GM19193 (cell line): ENCODE results near the gene MOB3B.

Experiments used
- POLR2A ChIP-seq: IDR thresholded peaks from 4 replicates; pipeline ENCODE4 v1.6.1; 2011; ENCODE audit not compliant: insufficient read depth, insufficient read length; ENCODE audit errors: extremely low read depth

The MOB3B gene

DNA sequence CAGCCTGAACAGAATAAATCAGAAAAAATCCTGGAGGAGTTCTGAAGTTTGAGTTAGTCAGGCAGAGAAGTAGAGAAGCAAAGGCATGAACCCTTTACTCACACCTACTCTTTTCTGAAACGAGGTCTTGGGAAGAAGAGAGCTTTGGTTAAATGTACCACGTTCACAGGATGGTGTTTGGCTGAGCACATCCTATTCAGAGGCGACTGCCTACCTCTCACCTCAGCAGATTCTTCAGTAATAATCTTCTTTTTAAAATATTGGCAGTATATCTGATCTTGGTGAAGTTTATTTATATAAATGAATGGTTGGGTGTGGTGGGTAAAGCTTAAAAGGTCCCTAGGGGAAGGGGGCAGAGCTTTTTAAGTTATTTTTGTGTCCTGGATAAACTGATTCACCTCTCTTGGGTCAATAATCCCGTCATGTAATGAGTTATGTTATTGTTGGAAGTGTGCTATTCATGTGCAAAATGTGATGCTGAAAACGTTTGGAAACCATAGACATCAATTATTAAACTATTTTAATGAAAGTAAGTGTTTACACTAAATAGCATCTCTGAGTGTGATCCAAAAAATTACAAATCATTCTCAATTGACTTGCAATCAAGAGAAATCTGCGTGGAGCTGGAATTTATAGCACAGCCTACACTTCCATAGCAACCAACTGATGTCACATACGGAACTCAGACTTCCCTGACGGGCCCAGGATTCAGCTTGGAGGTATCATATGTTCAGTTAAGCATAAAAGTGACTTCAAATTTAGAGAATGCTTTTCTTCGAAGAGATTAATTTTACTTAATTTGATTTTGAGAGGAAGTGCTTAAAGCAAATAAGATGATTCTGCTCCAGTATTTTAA is 138.3 kb downstream of the MOB3B start:
- TF ChIP-seq POLR2A: no peak

DNA sequence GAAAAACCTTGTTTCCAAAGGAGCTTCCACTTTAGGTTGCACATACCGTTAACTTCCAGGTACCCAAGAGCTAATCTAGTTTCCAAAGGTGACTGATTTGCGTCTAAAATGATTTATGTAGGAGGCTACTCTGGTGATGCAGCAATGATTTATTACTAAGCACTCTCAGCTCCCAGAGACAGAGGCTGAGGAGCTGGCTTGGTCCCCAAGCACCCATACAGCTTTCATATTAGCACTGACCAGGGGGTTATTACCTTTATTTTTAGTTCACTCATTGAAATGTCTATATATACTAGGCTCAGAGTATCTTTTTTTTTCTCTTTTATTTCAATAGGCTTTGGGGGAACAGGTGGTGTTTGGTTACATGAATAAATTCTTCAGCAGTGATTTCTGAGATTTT is 141.5 kb downstream of the MOB3B start:
- TF ChIP-seq POLR2A: no peak

- TF ChIP-seq POLR2A: no peak
Measured at GRCh38 chr9:27387722-27388121, 141.9 kb downstream of the MOB3B start.

DNA sequence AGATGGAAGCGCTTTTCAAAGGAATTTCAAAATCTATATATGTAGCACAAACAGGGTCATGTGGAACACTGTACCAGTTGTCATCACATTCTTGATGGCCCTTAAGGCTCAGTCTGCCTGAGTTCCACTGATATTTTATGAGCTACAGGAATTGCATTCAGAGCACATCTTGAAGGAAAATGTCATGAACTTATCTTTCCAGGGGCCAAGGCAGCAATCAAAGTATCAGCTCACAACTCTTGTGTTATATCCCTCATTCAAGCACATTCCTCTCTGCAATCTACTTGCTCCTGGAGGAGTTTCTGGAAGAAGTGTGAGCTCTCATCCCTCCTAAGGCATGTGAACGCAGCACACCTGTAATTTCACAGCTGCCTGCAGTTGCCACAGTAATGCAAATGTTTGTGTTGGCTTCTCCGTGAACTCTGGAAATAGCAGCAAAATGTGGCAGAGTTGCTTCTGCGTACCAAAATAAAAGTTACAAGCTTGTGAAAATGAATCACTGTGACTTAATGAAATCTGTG is 143.0 kb downstream of the MOB3B start:
- TF ChIP-seq POLR2A: no peak

DNA sequence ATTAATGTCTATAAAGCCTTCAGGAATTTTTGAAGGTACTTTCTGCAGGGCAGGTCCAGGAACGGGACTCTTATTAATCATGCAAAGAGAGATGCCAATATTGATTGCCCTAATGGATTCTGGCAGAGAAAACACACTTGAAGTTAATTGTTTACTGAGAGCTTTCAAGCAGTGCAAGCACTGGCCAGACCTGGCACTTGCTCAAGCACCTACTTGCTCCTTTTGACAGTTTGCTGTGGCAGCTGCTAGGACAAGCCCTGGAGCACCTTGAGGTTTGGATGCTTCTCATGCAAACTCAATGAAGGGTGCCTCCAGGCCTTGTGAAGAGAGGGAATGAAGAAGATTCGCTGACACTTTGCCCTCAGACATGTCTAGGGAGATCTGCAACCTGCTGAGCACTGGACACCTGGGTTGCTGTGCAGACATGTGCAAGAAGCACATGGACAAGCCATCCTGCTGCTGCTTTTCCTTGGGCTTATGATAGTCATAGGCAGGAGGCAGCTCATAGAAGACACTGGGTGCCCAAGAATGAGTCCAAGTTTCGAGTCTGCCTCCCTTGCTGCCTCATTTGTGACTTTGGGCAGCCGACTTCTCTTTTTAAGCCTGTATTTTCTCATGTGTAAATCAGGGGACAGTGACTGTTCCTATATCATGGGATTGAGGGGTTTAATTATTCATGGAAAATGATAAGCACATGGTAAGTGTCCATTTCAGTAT is 143.8 kb downstream of the MOB3B start:
- no peak for TF ChIP-seq POLR2A

DNA sequence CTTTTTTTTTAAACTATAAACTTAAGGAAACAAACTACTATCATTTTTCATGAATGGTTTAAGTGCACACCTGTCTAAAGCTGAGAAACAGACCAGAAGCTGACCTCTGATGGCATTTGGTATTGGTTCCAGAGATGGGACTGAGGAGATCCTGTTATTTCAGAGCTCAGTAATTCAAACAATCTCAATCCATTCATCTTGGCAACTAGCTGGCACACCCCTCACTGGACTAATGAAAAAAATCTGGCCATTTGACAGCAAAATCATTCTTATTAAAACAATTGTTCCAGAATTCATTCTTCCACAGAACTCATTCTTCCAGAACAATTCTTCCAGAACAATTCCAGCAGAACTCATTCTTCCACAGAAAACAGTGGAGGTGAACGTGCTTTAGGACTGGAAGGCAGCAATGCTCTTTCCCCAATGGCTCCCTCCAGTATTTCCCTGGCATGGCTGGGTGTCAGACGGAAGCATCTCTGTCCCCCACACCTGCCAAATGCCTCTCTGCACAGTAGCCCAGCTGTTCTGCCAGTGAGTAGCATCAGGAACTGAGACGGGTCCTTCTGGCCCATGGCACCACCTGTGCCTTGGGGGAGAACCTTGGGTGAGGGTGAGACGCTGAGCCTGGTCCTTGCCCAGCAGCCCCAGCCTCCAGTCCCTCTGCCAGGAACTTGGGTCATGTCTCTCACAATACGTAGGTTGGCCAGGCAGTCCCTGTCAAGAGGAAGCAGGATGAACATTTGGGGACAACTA is 145.2 kb downstream of the MOB3B start:
- TF ChIP-seq POLR2A: no peak

DNA sequence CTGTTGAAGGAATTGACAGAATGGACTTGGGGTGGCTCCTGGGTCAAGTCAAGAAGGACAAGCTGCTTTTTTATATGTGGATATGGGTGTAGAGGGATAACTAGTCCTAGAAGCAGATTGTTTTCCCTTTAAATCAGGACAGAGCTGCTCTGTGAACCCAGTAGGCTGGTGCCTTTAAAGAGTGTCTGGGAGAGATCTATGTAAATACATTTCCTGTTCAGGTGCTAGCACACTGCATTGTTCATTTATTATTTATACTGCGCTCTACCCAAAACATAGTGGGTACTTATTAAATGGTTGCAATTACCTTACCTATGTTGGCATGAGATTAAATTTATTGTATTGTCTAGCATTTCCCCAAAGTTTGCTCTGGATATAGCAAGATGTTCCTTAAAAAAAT is 146.1 kb downstream of the MOB3B start:
- TF ChIP-seq POLR2A: no peak

DNA sequence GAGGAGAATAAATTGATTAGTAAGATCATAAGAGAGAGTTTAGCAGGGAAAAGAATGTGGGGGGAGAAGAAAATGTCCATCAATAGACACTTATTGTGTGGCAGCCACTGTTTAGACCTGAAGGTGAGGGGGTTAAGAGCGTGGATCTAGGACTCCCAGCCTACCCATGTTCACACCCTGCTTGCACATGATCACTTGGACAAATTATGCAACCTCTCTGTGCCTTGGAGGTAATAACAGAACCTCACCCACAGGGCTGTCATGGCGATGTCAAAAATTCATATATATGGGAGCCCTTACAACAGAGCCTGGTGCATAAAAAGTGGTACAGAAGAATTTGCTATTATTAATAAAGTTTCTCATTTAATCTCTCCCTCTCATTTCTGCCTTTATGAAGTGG is 146.6 kb downstream of the MOB3B start:
- TF ChIP-seq POLR2A: no peak

- TF ChIP-seq POLR2A: no peak
Measured at GRCh38 chr9:27382308-27382707, 147.3 kb downstream of the MOB3B start.

DNA sequence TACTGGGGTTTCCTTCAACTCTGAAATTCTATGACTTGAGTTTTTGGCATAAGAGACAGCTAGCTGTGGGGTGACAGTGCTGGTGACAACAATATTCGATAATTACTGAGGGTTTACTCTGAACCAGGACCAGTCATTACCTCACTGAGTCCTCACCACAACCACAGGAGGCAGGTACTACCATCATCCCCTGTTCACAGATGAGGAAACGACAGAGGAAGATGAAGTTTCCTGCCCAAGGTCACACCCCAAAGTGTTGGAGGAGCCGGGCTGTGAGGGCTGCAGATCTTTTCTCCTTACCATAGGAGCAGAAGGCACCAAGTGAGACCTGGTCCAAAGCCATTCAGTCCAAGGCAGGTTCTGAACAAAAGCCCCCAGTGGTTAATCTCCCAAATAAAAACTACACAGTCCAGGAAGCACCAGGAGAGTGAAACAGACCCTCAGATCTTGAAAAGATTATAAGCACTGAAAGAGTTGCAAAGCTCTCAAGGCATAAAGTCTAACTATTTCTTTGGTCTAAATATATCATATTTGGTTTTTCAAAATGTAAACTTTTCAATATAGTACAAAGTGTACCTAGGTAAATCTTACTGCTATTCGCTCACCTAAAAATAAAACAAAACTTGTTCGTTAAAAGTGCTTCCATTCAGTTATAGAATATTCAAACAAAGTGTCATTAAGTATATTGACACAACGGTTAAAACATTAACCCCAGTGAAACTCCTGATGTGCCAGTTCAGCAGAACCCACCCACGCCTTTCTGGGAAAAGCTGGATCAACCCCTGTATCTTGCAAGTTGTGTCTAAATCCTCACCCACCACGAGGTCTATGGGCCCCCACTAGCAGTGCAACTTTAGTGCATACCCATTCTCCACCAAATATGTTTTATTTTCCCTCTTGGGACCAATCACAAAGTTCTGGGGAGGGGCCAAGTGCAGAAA is 150.0 kb downstream of the MOB3B start:
- no peak for TF ChIP-seq POLR2A

- TF ChIP-seq POLR2A: no peak
Measured at GRCh38 chr9:27377811-27378456, 151.7 kb downstream of the MOB3B start.

- TF ChIP-seq POLR2A: no peak
Measured at GRCh38 chr9:27377147-27377807, 152.3 kb downstream of the MOB3B start.

- no peak for TF ChIP-seq POLR2A
Measured at GRCh38 chr9:27373851-27374250, 155.8 kb downstream of the MOB3B start.
